SK-N-MC (cell line): ENCODE data around the gene ABHD1.

ENCODE experiments used
- EZH2 ChIP-seq: fragments of 200-600 bp; sonication (generic); IDR thresholded peaks from one replicate; pipeline ENCODE4 v1.6.1; 2017; ENCODE audit warnings: antibody characterized with exemption
- FOXP2 ChIP-seq: optimal IDR thresholded peaks from 2 replicates; pipeline ENCODE3; 2011; ENCODE audit warnings: mild to moderate bottlenecking, moderate library complexity; ENCODE audit not compliant: insufficient read depth; ENCODE audit errors: extremely low read length, control extremely low read depth
- POLR2AphosphoS5 ChIP-seq: IDR thresholded peaks from 2 replicates; pipeline ENCODE4 v1.6.1; 2012; ENCODE audit warnings: mild to moderate bottlenecking, low read depth, low read length, borderline replicate concordance

DNA sequence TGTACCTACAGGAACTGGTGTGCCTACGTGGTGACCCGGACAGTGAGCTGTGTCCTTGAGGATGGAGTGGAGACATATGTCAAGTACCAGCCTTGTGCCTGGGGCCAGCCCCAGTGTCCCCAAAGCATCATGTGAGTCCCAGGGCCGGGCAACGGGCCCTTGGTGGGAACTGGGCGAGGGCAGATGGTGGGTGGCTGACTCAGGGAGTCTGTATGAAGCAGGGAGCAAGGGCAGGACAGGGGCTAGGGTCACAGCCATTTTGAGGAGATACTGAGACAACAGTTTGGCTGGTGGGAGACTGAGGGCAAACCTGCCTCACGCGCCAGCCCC, 43.5 kb upstream of the ABHD1 start:
- TF ChIP-seq POLR2AphosphoS5 (no peak), EZH2 (no peak), FOXP2 (no peak)
